H1 (cell line): ENCODE results near the gene ABI3. TPM values are rescaled to one million over a fixed set of nuclear protein-coding genes. Genes with fewer than 3 reads are reported as not detected.
"Not testable (repeated sequence)": the region's sequence is repeated elsewhere in the genome, so short reads cannot be mapped to it uniquely, and the experiment has no call there.

ENCODE experiments used
- CTCF ChIA-PET: fragments of 300-600 bp; sonication (Branson Sonifier 250); formaldehyde crosslinking; loops from one replicate; lab custom pipeline; 2021; ENCODE audit not compliant: partially characterized antibody; lab: Charles Lee
- POLR2A ChIA-PET: fragments of 300-600 bp; sonication (Branson Sonifier 250); formaldehyde crosslinking; loops from one replicate; lab custom pipeline; 2021; ENCODE audit warnings: inconsistent platforms; ENCODE audit not compliant: partially characterized antibody; lab: Charles Lee
- DNase-seq, 2 experiments: peaks; one replicate each; pipeline versions ENCODE4 v3.0.0 to v3.0.0-alpha.2; 2010 to 2022; ENCODE audit warnings: low spot score in 2 of 2, low read depth in 1 of 2, mixed read lengths in 1 of 2
- FAIRE-seq: peaks from 2 replicates; lab custom pipeline; 2011; peaks lifted over from hg19 to GRCh38; lab: Jason Lieb, UNC
- H2AFZ ChIP-seq: 2 replicates; pipeline ENCODE4 v1.8.1; 2012; ENCODE audit warnings: low read length, inconsistent platforms
- H2AK5ac ChIP-seq: 2 replicates; pipeline ENCODE4 v1.6.1; 2013; ENCODE audit warnings: low read depth, low read length
- H2BK120ac ChIP-seq: replicated peaks from 2 replicates; pipeline ENCODE3; 2013; ENCODE audit warnings: low read depth, low read length, inconsistent platforms
- H2BK12ac ChIP-seq: 2 replicates; pipeline ENCODE4 v1.6.1; 2013; ENCODE audit warnings: low read depth, low read length
- H2BK15ac ChIP-seq: 2 replicates; pipeline ENCODE4 v1.6.1; 2013; ENCODE audit warnings: low read length
- H2BK20ac ChIP-seq: 2 replicates; pipeline ENCODE4 v1.6.1; 2013; ENCODE audit warnings: low read length
- H2BK5ac ChIP-seq: 2 replicates; pipeline ENCODE4 v1.6.1; 2013; ENCODE audit warnings: low read depth, low read length
- H3K14ac ChIP-seq: 2 replicates; pipeline ENCODE4 v1.6.1; 2013; ENCODE audit warnings: inconsistent platforms; ENCODE audit not compliant: insufficient read length
- H3K18ac ChIP-seq: 2 replicates; pipeline ENCODE4 v1.6.1; 2013; ENCODE audit warnings: low read length; ENCODE audit errors: extremely low read depth
- H3K23ac ChIP-seq: 2 replicates; pipeline ENCODE4 v1.6.1; 2013; ENCODE audit warnings: inconsistent platforms; ENCODE audit not compliant: insufficient read length
- H3K23me2 ChIP-seq: 2 replicates; pipeline ENCODE4 v1.6.1; 2013; ENCODE audit warnings: low read depth, low read length
- H3K27ac ChIP-seq: 2 replicates; pipeline ENCODE4 v1.6.1; 2011; ENCODE audit warnings: low read depth, low read length, inconsistent platforms
- H3K27me3 ChIP-seq, 4 experiments: replicated peaks in 1 of 4; 1 replicate in 1 of 4; 2 replicates in 3 of 4; pipeline versions ENCODE4 v1.6.1 to v1.8.1; 2011 to 2013; ENCODE audit warnings: low read length in 3 of 4, mild to moderate bottlenecking in 3 of 4, inconsistent platforms in 2 of 4, mixed read lengths in 2 of 4, moderate library complexity in 1 of 4; ENCODE audit not compliant: control insufficient read depth in 3 of 4, insufficient read depth in 3 of 4; ENCODE audit errors: extremely low read depth in 1 of 4
- H3K36me3 ChIP-seq, 4 experiments: 2 replicates each; pipeline versions ENCODE4 v1.6.1 to v1.8.1; 2011 to 2013; ENCODE audit warnings: mild to moderate bottlenecking in 4 of 4, low read length in 3 of 4, moderate library complexity in 2 of 4, control low read depth in 1 of 4, inconsistent platforms in 1 of 4; ENCODE audit not compliant: insufficient read depth in 4 of 4, control insufficient read depth in 2 of 4
- H3K4ac ChIP-seq: replicated peaks from 2 replicates; pipeline ENCODE3; 2013; ENCODE audit warnings: low read length, low read depth, mixed read lengths, inconsistent platforms; ENCODE audit not compliant: insufficient read length
- H3K4me1 ChIP-seq, 4 experiments: replicated peaks in 1 of 4; 1 replicate in 1 of 4; 2 replicates in 3 of 4; pipeline versions ENCODE4 v1.6.1 to v1.8.1; 2011 to 2013; ENCODE audit warnings: low read length in 3 of 4, inconsistent platforms in 2 of 4, mixed read lengths in 1 of 4; ENCODE audit not compliant: insufficient read depth in 4 of 4, control insufficient read depth in 3 of 4
- H3K4me2 ChIP-seq, 2 experiments: 2 replicates each; pipeline versions ENCODE4 v1.6.1 to v1.8.1; 2011 to 2013; ENCODE audit warnings: low read depth in 2 of 2, low read length in 2 of 2, control low read depth in 1 of 2, inconsistent platforms in 1 of 2, mild to moderate bottlenecking in 1 of 2; ENCODE audit not compliant: insufficient read depth in 1 of 2
- H3K4me3 ChIP-seq, 4 experiments: fragments of 200-600, 300-600 bp in 1 of 4; sonication (generic), shearing (Covaris generic), sonication (Bioruptor Twin) in 1 of 4; 2 replicates each; pipeline versions ENCODE4 v1.5.1 to v1.8.1; 2011 to 2016; ENCODE audit warnings: low read length in 4 of 4, low read depth in 3 of 4, control low read depth in 2 of 4, inconsistent platforms in 2 of 4, mild to moderate bottlenecking in 2 of 4, mixed read lengths in 1 of 4, moderate library complexity in 1 of 4; ENCODE audit not compliant: insufficient read depth in 2 of 4; ENCODE audit errors: extremely low read depth in 1 of 4
- H3K56ac ChIP-seq: replicated peaks from 2 replicates; pipeline ENCODE3; 2013; ENCODE audit warnings: low read depth, mild to moderate bottlenecking, mixed read lengths, low read length, inconsistent platforms; ENCODE audit not compliant: insufficient read length
- H3K79me1 ChIP-seq: 2 replicates; pipeline ENCODE4 v1.6.1; 2013; ENCODE audit warnings: low read depth, low read length, control low read depth
- H3K79me2 ChIP-seq, 2 experiments: 2 replicates each; pipeline versions ENCODE4 v1.6.1 to v1.8.1; 2012 to 2013; ENCODE audit warnings: low read length in 2 of 2, mild to moderate bottlenecking in 2 of 2, inconsistent platforms in 1 of 2; ENCODE audit not compliant: insufficient read depth in 2 of 2, control insufficient read depth in 1 of 2
- H3K9ac ChIP-seq, 4 experiments: replicated peaks in 1 of 4; 1 replicate in 1 of 4; 2 replicates in 3 of 4; pipeline versions ENCODE4 v1.6.1 to v1.8.1; 2011 to 2013; ENCODE audit warnings: low read depth in 3 of 4, low read length in 3 of 4, control low read depth in 2 of 4, mild to moderate bottlenecking in 2 of 4, moderate library complexity in 2 of 4, inconsistent platforms in 1 of 4; ENCODE audit errors: extremely low read depth in 1 of 4
- H3K9me3 ChIP-seq, 2 experiments: 2 replicates each; pipeline versions ENCODE4 v1.6.1 to v1.8.1; 2012 to 2013; ENCODE audit warnings: mild to moderate bottlenecking in 2 of 2, moderate library complexity in 2 of 2, control low read depth in 1 of 2, inconsistent platforms in 1 of 2, low read depth in 1 of 2, low read length in 1 of 2, mixed read lengths in 1 of 2; ENCODE audit not compliant: insufficient read depth in 2 of 2
- H4K20me1 ChIP-seq, 2 experiments: replicated peaks in 1 of 2; 2 replicates each; pipeline versions ENCODE3 to v1.8.1; 2011 to 2013; ENCODE audit warnings: inconsistent platforms in 2 of 2, low read length in 2 of 2, mild to moderate bottlenecking in 1 of 2; ENCODE audit not compliant: insufficient read depth in 2 of 2, control insufficient read depth in 1 of 2
- H4K5ac ChIP-seq: 2 replicates; pipeline ENCODE4 v1.6.1; 2013; ENCODE audit warnings: low read length, low read depth, mixed read lengths, inconsistent platforms; ENCODE audit not compliant: insufficient read length
- H4K8ac ChIP-seq: 2 replicates; pipeline ENCODE4 v1.8.0; 2013; ENCODE audit warnings: mild to moderate bottlenecking, moderate library complexity, low read length, inconsistent platforms; ENCODE audit not compliant: insufficient read depth; ENCODE audit errors: extremely low read depth
- H4K91ac ChIP-seq: replicated peaks from 2 replicates; pipeline ENCODE3; 2013; ENCODE audit warnings: low read length, mixed read lengths, inconsistent platforms; ENCODE audit not compliant: insufficient read length
- WGBS, 2 experiments: shearing (Covaris generic) in 1 of 2; methylation state at CpG; one replicate each; pipeline versions ENCODE4 v1.1.6 to v1.1.7; 2013 to 2015; ENCODE audit warnings: low lambda C conversion rate in 2 of 2, mixed read lengths in 2 of 2, inconsistent platforms in 1 of 2, low coverage in 1 of 2, missing lambda C conversion rate in 1 of 2; ENCODE audit not compliant: insufficient replicate concordance in 2 of 2, insufficient coverage in 1 of 2, insufficient read length in 1 of 2; ENCODE audit errors: extremely low coverage in 1 of 2, missing lambda C conversion rate in 1 of 2; 5-methylcytosine and 5-hydroxymethylcytosine counted together
- polyA plus RNA-seq, 7 experiments: library from polyadenylated mRNA; depleted of rRNA in 3 of 7; stranded (reverse) in 5 of 7; unstranded in 2 of 7; fragments of >200 nt in 5 of 7; fragments of 200-250 nt in 2 of 7; gene quantifications; 1 replicate in 5 of 7; 2 replicates in 1 of 7; 4 replicates in 1 of 7; pipeline versions ENCODE4 v1.2.1 to v1.2.3, GENCODE V29; 2011 to 2013; ENCODE audit warnings: missing spikeins in 2 of 7, mixed read lengths in 2 of 7
- total RNA-seq: library from RNA; stranded (reverse); fragmentation: NEBNext Ultra II Directional; extraction: Animal tissue kit (Norgen Biotek cat#: 25700); gene quantifications from 2 replicates; pipeline ENCODE4 v1.2.1, GENCODE V29; 2021

The ABI3 gene
- total and polyA plus RNA-seq, 2 of the 8 experiments (the other 6 are each of a cell fraction or from before 2014, with no cell fraction given), result 1.3 to 2.5 TPM

- not testable (repeated sequence) for FAIRE-seq, H3K9ac ChIP-seq, H4K8ac ChIP-seq, H3K56ac ChIP-seq, H3K79me1 ChIP-seq, H3K14ac ChIP-seq, H3K36me3 ChIP-seq, H2BK5ac ChIP-seq, H3K23me2 ChIP-seq, H3K4me3 ChIP-seq, H3K4ac ChIP-seq, H3K27me3 ChIP-seq, H3K18ac ChIP-seq, H2BK20ac ChIP-seq, H4K5ac ChIP-seq, H2AFZ ChIP-seq, H4K91ac ChIP-seq, H3K27ac ChIP-seq, H3K4me1 ChIP-seq, H3K79me2 ChIP-seq, H2BK15ac ChIP-seq, H3K23ac ChIP-seq, H4K20me1 ChIP-seq, H2AK5ac ChIP-seq, DNase-seq, H2BK120ac ChIP-seq, H3K4me2 ChIP-seq, H3K9me3 ChIP-seq, H2BK12ac ChIP-seq
- CTCF ChIA-PET, result interaction anchor here (0.8 kb wide), 1 partner anchor 35 kb away, joined by 3 read pairs; no protein-coding TSS in a partner anchor
- POLR2A ChIA-PET, result interaction anchor here (1.2 to 2.9 kb wide), 2 partner anchors 8 to 269 kb away, joined by 3 to 8 read pairs; no protein-coding TSS in a partner anchor
These were observed 26.0 kb upstream of the ABI3 start for GRCh38 chr17:49184522-49184921.

- H3K79me1 ChIP-seq, H4K20me1 ChIP-seq, H2BK5ac ChIP-seq, H2BK12ac ChIP-seq, H3K4me1 ChIP-seq, H3K23ac ChIP-seq, H3K79me2 ChIP-seq, H3K23me2 ChIP-seq, H3K4me2 ChIP-seq, H4K5ac ChIP-seq, H2AK5ac ChIP-seq, H3K14ac ChIP-seq, H3K4ac ChIP-seq, H2BK15ac ChIP-seq, DNase-seq, H3K4me3 ChIP-seq, H3K9ac ChIP-seq, H3K27me3 ChIP-seq, H2AFZ ChIP-seq, FAIRE-seq, H3K27ac ChIP-seq, H4K8ac ChIP-seq, H2BK20ac ChIP-seq, H2BK120ac ChIP-seq, H3K36me3 ChIP-seq, H3K56ac ChIP-seq, H4K91ac ChIP-seq, H3K18ac ChIP-seq, H3K9me3 ChIP-seq: not testable (repeated sequence)
- CTCF ChIA-PET, result interaction anchor here (1.0 to 1.8 kb wide), 3 partner anchors 10 to 106 kb away, joined by 3 to 5 read pairs (median 3); no protein-coding TSS in a partner anchor
- WGBS, 2 experiments, result 91% methylated on average over 1 of the region's 1 CpG; no CpG with 5 or more reads in 1 of the 2 experiments
- POLR2A ChIA-PET, result interaction anchor here (0.6 kb wide), 1 partner anchor 225 kb away, joined by 3 read pairs; no protein-coding TSS in a partner anchor
These were observed 25.1 kb upstream of the ABI3 start for GRCh38 chr17:49185381-49185780.
